NCI-H524 treated with DMSO at 0.1 percent for 48 hours (cell line): ENCODE measurements around the gene AMMECR1.
A peak's percentile ranks its signal among the peaks of the same experiment; 100 is the strongest.
"Not testable (repeated sequence)": the region's sequence is repeated elsewhere in the genome, so short reads cannot be mapped to it uniquely, and the experiment has no call there.

Experiments used
- DNase-seq: peaks from one replicate; lab custom pipeline; 2025; lab: John Stamatoyannopoulos, UW

AMMECR1 gene

DNA sequence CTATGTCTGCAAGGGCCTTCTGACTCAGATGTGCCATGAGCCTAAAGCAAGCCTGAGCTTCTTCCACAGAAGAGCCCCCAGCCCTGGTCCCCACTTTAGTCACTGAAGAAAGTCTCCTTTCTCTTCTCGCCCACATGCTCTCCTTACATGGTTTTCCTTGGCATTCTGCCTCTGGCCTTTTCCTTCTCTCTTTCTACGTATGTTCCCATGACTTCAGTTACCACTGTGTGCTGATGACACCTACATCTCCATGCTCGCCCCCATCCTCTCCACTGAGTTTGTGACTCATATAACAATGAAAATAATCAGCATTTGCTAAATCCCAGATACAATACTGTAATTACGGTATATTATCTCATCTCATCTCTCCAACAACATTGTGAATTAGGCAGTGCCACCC is 149.3 kb downstream of the AMMECR1 start:
- DNase-seq: no peak

DNA sequence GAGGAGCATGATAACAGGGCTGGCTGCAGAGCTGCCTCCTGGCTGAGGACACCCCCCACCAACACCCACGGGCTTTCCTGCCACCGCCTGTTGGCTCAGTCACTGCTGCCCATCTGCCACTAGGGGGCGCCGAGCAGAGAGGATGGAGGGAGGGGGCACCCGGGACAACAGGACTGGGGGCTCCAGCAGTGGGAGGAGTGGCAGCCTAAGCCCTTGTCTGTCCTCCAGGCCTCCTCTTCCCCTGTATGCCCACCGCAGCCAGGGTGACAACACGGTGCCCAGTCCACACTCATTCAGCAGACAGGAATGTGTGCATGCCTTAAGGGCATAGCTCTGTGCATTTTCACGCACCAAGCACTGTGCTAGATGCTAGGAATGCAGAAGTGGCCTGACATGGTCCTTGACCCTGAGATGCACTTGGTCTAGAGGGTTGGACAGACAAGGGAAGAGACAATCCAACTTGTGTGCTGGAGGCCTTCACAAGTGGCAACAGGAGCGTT is 149.9 kb downstream of the AMMECR1 start:
- DNase-seq: no peak

GRCh38 chrX:110163488-110163887 is 154.4 kb downstream of the AMMECR1 start:
- DNase-seq: peak; percentile 47

GRCh38 chrX:110162867-110163266 is 155.0 kb downstream of the AMMECR1 start:
- DNase-seq: no peak

DNA sequence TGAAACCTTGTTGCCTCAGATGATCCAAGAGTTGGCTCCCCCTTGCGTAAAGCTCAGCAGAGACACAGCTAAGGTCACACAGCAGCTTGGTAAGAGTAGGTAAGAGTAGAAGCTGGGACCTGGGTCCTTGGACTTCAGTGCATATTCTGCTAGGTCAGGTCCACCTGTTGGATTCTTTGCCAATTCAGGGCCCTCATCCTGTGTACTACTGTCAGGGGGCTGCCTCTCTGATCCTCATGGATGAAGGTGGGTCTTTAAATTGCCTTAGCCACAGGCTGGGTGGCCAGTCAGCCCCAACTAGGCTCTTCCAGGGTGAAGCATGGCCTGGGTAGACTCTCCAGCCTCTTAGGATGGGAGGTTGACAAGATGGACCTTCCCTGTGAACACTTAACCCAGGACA is 155.8 kb downstream of the AMMECR1 start:
- DNase-seq: no peak

GRCh38 chrX:110161361-110161686 is 156.6 kb downstream of the AMMECR1 start:
- DNase-seq: no peak

- DNase-seq: no peak
Observed at GRCh38 chrX:110159865-110160264, 158.0 kb downstream of the AMMECR1 start.

DNA sequence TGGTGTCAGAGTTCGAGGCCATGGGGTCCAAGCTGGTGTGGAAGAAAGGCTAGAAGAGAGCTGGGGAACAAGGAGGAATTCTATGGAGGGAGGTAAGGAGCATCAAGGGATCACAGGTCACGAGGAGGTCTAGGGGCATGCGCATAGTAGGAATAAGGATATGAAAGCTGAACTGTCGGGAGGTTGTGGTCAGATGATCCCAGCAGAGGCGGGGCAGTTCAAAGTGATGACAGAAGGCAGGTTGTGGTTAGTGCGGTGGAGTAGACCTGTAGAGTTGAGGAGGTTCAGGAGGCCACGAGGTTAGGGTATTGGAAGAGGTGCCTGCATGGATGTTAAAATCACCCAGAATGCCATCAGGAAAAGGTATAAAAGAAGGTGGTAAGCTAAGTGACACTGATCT is 158.7 kb downstream of the AMMECR1 start:
- DNase-seq: no peak

DNA sequence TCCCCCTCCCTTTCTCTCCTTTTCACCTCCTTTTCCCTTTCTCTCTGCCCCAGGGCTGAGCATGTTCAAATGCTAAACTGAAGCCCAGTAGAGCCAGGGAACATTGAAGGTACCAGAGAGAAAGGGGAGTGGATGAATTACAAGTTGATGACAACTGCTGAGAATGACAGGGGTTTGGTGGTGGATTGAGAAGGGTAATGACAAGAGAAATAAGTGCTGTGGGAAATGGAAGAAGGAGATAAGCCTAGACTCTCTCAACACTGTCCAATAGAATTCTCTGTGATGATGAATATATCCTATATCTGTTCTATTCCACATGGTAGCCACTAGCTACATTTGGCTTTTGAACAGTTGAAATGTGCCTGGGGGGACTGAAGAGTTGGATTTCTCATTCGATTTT is 160.4 kb downstream of the AMMECR1 start:
- no peak for DNase-seq

GRCh38 chrX:110156167-110156754 is 161.6 kb downstream of the AMMECR1 start:
- DNase-seq: no peak

DNA sequence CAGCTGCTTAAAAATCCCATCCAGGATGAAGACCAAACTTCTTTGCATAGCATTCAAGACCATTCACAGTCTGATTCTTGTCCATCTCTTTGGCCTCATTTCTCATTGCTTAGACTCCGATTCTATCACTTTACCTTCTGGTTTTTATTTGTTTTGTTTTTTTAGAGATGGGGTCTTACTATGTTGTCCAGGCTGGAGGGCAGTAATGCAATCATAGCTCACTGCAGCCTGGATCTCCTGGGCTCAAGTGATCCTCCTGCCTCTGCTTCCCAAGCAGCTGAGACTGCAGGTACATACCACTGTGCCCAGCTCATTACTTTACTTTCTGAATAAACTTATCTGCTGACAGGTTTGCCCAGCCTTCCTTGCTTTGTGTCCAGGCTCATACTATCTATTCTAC is 162.1 kb downstream of the AMMECR1 start:
- DNase-seq: no peak

DNA sequence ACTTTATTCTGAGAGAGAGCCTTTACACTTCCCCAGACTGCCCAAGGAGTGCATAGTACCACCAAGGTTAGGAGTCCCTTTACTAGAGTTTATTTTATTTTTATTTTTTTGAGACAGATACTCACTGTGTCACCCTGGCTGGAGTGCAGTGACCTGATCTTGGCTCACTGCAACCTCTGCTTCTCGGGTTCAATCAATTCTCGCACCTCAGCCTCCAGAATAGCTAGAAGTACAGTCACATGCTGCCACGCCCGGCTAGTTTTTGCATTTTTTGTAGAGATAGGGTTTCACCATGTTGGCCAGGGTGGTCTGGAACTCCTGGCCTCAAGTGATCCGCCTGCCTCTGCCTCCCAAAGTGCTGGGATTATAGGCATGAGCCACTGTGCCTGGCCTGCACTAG is 163.6 kb downstream of the AMMECR1 start:
- DNase-seq: not testable (repeated sequence)

DNA sequence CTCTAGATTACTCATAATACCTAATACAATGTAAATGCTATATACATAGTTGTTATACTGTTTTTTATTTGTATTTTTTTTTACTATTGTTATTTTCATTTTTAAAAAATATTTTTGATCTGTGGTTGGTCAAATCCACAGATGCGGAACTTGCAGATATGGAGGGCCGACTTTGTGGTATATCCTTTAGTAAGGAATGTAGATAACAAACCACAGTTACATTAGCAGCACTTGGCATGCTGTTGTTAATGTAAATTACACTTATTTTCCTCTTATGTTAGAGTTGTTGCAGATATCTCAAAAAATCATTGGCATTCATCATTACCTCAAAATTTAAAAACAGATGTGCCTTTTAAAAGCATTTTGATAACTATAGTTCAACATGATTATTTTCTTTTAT is 164.0 kb downstream of the AMMECR1 start:
- no peak for DNase-seq

DNA sequence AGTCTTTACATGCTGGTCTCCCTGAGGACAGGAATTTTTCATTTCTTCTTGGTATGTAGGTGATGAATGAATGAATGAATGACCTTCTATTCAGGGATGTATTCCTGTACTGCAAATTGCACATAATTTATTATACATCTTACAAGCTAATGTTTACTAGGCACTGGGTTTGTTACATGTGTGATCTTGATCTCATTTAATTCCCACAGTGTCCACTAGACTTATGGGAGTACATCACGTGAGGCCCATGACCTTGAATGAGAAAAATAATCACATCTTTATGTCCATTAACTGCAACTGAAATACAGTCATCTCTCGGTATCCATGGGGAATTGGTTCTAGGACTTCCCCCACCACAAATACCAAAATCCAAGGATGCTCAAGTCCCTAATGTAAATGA is 164.6 kb downstream of the AMMECR1 start:
- DNase-seq: no peak

GRCh38 chrX:110146521-110146920 is 171.4 kb downstream of the AMMECR1 start:
- no peak for DNase-seq

- no peak for DNase-seq
Observed at GRCh38 chrX:110145854-110146253, 172.0 kb downstream of the AMMECR1 start.

GRCh38 chrX:110145311-110145710 is 172.6 kb downstream of the AMMECR1 start:
- DNase-seq: no peak
